HG03439 (cell line): ENCODE data around the gene LRRC34.

Source experiments
- ATAC-seq: cut with Tn5 transposase; IDR thresholded peaks from one replicate; pipeline ENCODE4 v1.9.1; 2021; ENCODE audit warnings: mild to moderate bottlenecking, moderate library complexity; ENCODE audit not compliant: unreplicated experiment

LRRC34 gene

GRCh38 chr3:169815590-169816150 is 3.0 kb upstream of the LRRC34 start:
- no peak for ATAC-seq

DNA sequence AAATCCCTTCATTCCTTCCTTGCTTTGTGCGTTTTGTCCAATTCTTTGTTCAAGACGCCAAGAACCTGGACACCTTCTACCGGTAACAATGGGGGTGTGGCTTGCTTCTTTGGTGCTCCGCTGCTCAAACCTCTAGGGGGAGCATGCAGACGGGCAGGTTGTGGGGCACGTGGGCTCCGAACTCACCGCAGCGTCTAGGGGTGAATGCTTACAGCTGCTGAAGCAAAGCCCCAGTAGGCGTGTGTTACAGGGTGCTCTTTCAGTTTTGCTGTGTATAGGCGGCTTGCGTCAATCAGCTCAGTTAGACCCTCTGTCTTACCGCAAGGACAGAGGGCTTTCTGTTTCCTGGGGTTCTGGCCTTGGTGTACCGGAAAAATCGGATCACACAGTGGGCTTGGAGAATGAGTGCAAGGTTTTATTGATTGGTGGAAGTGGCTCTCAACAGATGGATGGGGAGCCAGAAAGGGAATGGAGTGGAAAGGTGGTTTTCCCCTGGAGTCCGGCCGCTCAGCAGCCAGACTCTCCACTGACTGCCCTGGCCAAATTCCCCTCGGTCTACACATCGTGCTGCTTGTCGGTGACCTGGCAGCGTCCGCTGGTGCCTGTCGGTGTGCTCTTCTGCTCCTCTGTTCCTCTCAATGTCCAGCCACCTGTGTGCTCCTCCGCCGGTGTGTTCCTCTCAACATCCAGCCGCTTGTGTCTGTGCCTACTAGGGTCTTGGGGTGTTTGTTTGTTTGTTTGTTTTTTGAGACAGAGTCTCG is 1.2 kb upstream of the LRRC34 start:
- peak; percentile 91 for ATAC-seq

DNA sequence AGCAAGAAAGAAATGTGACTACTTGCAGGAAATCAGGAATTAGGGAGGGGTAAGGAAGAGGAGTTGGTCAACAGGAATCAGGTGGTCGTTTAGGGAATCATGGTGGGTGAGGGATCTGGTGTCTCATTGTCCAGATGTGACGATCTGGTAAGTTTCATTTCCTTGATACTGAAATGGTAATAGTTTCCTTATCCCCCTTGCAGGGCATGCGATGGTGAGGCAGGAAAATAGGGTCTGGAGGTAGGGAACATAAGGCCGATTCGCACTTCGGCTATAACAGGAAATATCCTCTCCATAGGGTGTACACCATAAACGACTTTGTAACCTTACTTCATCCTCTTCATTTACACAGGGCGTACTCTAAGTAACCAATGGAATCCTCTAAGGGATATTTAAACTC is 574 bp upstream of the LRRC34 start:
- ATAC-seq: no peak

- ATAC-seq: no peak
Observed at GRCh38 chr3:169811631-169812331, 923 bp downstream of the LRRC34 start.

- no peak for ATAC-seq
Observed at GRCh38 chr3:169809230-169809795, 3.4 kb downstream of the LRRC34 start.

- ATAC-seq: no peak
Observed at GRCh38 chr3:169804681-169805080, 8.0 kb downstream of the LRRC34 start.

DNA sequence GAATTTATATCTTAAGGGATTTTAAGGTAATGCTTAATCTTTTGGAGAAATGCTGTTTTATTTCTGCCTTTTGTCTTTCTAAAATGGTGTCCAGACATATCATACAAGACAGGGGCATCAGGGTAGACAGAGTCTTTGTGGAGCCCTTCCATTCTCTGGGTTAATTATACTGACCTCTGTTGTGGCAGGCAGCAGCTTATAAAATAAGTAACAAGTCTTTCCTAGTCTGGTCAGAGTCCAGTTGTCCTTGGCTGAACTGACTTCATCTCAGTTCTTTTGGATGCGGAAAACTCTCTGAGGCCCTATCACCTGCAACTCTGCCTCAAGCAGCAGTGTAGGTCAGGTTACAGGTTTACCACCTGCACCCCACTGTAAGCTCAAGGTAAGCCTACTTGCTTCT is 20.3 kb downstream of the LRRC34 start:
- no peak for ATAC-seq

- ATAC-seq: no peak
Observed at GRCh38 chr3:169790687-169791429, 21.8 kb downstream of the LRRC34 start.

DNA sequence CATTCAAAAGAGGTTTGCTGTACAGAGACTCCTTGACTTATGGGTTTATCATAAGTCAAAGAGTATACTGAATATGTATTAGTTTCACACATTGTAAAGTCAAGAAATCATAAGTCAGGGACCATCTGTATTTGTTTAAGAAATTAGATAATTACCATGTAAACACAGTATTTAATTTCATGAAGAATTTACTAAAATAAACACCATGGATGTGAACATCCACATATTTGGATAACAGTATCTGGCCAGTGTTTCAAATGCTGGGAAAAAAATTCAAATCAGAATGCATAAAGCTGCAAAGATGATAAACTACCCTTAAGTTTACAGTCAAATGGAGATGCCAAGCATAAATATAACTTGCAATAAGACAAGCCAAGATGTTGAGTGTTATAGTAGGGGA is 22.5 kb downstream of the LRRC34 start:
- no peak for ATAC-seq

DNA sequence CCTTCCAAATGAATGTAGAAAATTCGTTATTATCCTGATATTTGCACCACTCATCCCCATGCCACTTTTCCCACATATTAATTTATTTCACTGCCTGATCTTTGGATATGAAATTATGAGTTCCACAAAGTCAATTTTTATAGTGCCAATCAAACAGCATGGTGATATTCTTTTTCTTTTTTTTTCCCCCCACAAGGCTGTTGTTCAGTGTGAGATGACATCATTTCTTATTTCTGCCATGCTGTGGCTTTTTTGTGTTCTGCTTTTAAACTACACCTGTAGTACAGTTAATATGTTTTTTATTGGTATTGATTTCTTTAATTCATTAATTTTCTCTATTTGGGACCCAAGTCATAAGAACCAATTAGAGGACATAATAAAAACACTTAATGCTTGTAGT is 24.9 kb downstream of the LRRC34 start:
- no peak for ATAC-seq

GRCh38 chr3:169787120-169787519 is 25.6 kb downstream of the LRRC34 start:
- no peak for ATAC-seq

DNA sequence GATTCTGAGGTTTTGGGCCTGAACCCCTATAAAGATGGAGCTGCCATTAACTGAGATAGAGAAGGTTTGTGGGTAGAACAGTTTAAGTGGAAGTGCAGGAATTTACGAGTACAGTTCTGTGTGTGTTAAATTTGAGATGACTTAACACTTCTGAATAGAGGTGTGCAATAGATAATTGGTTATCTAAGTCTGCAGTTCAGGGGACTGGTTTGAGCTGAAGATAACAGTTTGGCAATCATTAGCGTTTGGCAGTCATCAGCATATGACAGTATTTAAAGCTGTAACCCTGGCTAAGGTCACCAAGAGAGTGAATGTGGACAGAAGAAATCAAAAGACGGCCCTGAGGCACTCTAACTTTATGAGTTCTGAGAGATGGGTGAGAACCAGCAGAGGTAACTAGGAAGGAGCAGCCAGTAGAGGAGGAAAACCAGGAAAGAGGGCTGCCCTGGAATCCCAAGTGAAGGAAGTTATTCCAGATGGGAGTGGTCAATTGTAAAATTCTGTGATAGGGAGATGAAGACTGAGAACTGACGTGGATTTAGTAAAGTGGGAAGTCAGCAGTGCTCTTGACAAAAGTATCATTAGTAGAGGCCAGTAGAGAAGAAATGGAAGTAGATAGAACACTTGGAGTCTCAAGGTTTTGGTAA is 31.4 kb downstream of the LRRC34 start:
- no peak for ATAC-seq

DNA sequence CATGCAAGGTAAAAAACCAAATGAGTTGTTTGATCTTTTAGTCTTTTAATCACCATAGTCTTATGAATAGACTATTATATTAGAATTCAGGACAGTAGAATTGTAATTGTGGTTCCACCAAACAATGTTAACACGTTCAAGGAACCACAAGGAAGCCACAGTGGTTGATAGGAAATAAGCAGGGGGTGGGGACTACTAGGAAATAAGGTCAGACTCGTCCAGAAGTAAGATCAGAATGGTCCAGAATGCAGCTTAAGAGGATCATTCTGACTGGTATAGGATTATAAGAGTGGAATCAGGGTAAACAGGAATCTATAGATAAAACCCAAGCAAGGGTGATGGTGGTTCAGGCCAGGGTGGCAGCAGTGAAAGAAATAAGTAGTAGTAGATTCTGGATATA is 32.0 kb downstream of the LRRC34 start:
- no peak for ATAC-seq

DNA sequence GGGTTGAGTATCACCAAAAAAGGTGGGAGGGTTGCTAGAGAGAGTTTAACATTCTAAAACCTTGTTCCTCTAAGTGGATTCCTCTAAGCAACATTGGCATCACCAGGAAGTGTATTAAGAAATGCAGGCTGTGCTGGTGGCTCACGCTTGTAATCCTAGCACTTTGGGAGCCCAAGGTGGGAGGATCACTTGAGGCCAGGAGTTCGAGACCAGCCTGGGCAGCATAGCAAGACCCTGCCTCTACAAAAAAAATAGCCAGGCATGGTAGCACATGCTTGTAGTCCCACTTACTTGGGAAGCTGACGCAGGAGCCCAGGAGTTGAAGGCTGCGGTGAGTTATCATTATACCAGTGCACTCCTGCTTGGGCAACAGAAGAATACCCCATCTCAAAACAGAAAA is 34.9 kb downstream of the LRRC34 start:
- ATAC-seq: no peak

GRCh38 chr3:169774186-169774585 is 38.5 kb downstream of the LRRC34 start:
- ATAC-seq: no peak

DNA sequence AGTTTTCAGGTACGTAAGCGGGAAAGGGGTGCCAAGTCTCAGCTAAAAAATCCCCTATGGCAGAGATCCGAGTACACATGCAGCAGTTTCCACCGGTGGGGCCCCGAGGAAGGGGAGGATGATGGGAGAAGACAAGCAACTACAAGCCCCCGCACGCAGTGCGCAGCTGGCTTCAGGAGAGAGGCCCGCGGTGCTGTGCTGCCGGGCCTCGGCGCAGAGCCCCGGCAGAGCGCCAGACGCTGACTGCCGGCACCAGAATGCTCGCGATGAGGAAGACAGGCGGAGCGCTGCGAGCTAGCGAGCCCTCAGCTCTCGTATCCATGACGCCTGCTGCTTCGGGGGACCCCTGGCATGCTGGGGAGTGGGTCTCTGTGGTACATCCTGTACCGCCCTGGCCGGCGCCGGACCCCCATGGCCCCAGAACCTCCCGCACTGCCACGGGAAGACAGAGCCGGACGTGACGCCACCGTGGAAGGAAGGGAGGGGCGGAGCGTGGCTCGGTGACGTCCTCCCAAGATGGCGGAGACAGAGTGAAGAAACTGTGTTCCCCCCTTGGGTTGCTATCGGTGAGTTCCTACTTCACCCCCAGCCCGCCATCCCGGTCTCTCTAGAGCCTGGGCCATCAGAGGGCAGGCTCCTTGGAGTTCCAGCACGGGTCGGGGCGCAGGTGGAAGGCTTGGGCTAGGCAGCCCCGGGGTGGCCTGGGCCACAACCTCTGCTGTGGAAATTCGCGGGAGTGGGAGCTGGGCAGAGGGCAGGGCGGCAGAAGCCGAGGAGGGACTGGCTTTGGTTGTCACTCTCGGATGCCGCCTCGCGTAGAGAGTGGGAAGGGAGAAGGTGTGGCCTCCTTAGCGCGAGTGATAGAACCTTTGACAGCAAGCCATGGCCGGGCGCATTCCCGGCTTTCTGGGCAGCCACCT is 39.5 kb downstream of the LRRC34 start, which contains the start of gene MYNN:
Gene MYNN, plus strand, starts transcription at position 500 of the 920 bp plus-strand sequence. CDS start 900 bp downstream, outside the sequence.
- ATAC-seq: peak; percentile 87

DNA sequence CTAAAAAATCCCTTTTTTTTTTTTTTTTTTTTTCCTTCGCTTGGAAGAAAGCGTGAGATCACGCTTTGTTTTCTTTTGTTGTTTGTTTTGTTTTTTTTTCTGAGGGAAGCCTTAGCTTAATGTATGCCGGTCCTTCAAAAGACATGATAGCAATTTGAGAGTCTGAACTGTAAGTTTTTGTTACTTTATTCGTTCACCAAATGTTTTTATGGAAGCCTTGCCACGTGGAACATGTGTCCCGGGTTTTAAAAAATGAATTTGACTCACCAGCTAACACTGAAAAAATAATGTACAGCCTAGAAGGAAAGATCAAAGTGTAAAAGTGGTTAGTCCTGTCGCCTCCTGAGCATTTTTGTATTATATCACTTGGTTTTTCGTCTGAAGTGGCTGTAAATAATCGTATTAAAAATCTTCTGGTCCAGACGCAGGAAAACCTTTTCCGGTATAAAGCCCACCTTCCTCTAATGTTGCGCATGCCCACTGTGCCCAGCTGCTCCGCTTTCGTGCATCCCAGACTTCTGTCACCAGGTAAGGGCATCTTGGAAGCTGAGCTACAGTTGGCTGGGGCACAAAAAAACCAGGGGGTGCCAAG is 40.3 kb downstream of the LRRC34 start:
- peak; percentile 24 for ATAC-seq

- ATAC-seq: peak; percentile 16
Observed at GRCh38 chr3:169771497-169772304, 41.0 kb downstream of the LRRC34 start.
